Mucosa of gallbladder (tissue), 1 donor: ENCODE measurements around the gene SYNJ2. TPM values are rescaled to one million over a fixed set of nuclear protein-coding genes. Genes with fewer than 3 reads are reported as not detected.

ENCODE experiments used
- DNase-seq: peaks from one replicate; pipeline ENCODE4 v3.0.0-alpha.2; 2020; ENCODE audit warnings: low spot score
- total RNA-seq: library from RNA; stranded (reverse); gene quantifications from one replicate; pipeline ENCODE4 v1.2.1, GENCODE V29; 2021
- donor health status: DM: no; HTN: no; CAD: no.

SYNJ2 gene
- total RNA-seq, 1 donor from 2014 or later: 26.8 TPM

GRCh38 chr6:158026901-158027589 is 45.4 kb downstream of the SYNJ2 start:
- no peak for DNase-seq

- DNase-seq: no peak
Measured at GRCh38 chr6:158027590-158028285, 46.1 kb downstream of the SYNJ2 start.

GRCh38 chr6:158028421-158028820 is 46.8 kb downstream of the SYNJ2 start:
- DNase-seq: no peak

- DNase-seq: no peak
Measured at GRCh38 chr6:158028876-158029275, 47.2 kb downstream of the SYNJ2 start.

- no peak for DNase-seq
Measured at GRCh38 chr6:158029668-158030230, 48.1 kb downstream of the SYNJ2 start.

- no peak for DNase-seq
Measured at GRCh38 chr6:158030380-158031300, 49.0 kb downstream of the SYNJ2 start.

GRCh38 chr6:158031381-158032353 is 50.0 kb downstream of the SYNJ2 start:
- DNase-seq: no peak

GRCh38 chr6:158032354-158032733 is 50.7 kb downstream of the SYNJ2 start:
- no peak for DNase-seq

- no peak for DNase-seq
Measured at GRCh38 chr6:158033077-158033750, 51.6 kb downstream of the SYNJ2 start.

GRCh38 chr6:158033751-158034702 is 52.4 kb downstream of the SYNJ2 start:
- peak; percentile 87 for DNase-seq

GRCh38 chr6:158036261-158036660 is 54.6 kb downstream of the SYNJ2 start:
- no peak for DNase-seq

- DNase-seq: no peak
Measured at GRCh38 chr6:158037021-158037420, 55.4 kb downstream of the SYNJ2 start.

- no peak for DNase-seq
Measured at GRCh38 chr6:158037771-158038170, 56.1 kb downstream of the SYNJ2 start.

- DNase-seq: no peak
Measured at GRCh38 chr6:158038291-158039177, 56.9 kb downstream of the SYNJ2 start.

GRCh38 chr6:158039178-158039557 is 57.5 kb downstream of the SYNJ2 start:
- DNase-seq: no peak

GRCh38 chr6:158039571-158040050 is 57.9 kb downstream of the SYNJ2 start:
- no peak for DNase-seq

GRCh38 chr6:158040051-158040803 is 58.6 kb downstream of the SYNJ2 start:
- DNase-seq: peak; percentile 64
